HepG2 (cell line): ENCODE results near the gene GDAP2. TPM values are rescaled to one million over a fixed set of nuclear protein-coding genes. Genes with fewer than 3 reads are reported as not detected.

Experiments used
- ATAC-seq: fragments of 200-7000 bp; cut with Tn5 transposase; 3 replicates; pipeline ENCODE4 v1.9.1; 2020; ENCODE audit warnings: mild to moderate bottlenecking, moderate library complexity
- BruUV-seq: library from RNA; stranded (reverse); fragments of 400-500 nt; replicated peaks from 2 replicates; lab custom pipeline; 2021; lab: Mats Ljungman, UMichigan
- CTCF ChIA-PET: fragments of 300-600 bp; formaldehyde crosslinking; extraction: SDS; loops from one replicate; lab custom pipeline; 2021; ENCODE audit warnings: low total read pairs, inconsistent platforms, low intra/inter-chr PET ratio; lab: Yijun Ruan, JAX
- POLR2A ChIA-PET: fragments of 350-600 bp; sonication (Branson Sonifier 250); formaldehyde crosslinking; loops from one replicate; lab custom pipeline; 2020; ENCODE audit warnings: antibody characterized with exemption, inconsistent platforms; lab: Yijun Ruan, JAX
- DNase-seq: peaks from one replicate; pipeline ENCODE4 v3.0.0-alpha.2; 2015; ENCODE audit warnings: low spot score
- FAIRE-seq: peaks from 3 replicates; lab custom pipeline; 2011; peaks lifted over from hg19 to GRCh38; lab: Jason Lieb, UNC
- H2AFZ ChIP-seq: one replicate; pipeline ENCODE4 v1.6.1; 2011; ENCODE audit warnings: low read length, inconsistent platforms
- H3K27ac ChIP-seq: fragments of 300-600 bp; 3 replicates; pipeline ENCODE4 v1.8.0; 2011; ENCODE audit warnings: mixed run types, mild to moderate bottlenecking, mixed read lengths, low read length, inconsistent platforms; ENCODE audit not compliant: insufficient read depth; ENCODE audit errors: extremely low read length
- H3K27me3 ChIP-seq, 2 experiments: fragments of 200-600 bp in 1 of 2; 2 replicates in 1 of 2; 3 replicates in 1 of 2; pipeline versions ENCODE4 v1.6.0 to v1.8.0; 2011; ENCODE audit warnings: low read length in 2 of 2, mild to moderate bottlenecking in 2 of 2, moderate library complexity in 2 of 2, inconsistent platforms in 1 of 2; ENCODE audit not compliant: insufficient read depth in 2 of 2, control insufficient read depth in 1 of 2
- H3K36me3 ChIP-seq, 2 experiments: fragments of 200-600 bp in 1 of 2; replicated peaks in 1 of 2; 2 replicates in 1 of 2; 3 replicates in 1 of 2; pipeline versions ENCODE4 v1.5.1 to v1.8.0; 2011; ENCODE audit warnings: low read length in 2 of 2, inconsistent platforms in 1 of 2; ENCODE audit not compliant: insufficient read depth in 2 of 2, control insufficient read depth in 1 of 2
- H3K4me1 ChIP-seq: 2 replicates; pipeline ENCODE4 v1.5.1; 2012; ENCODE audit warnings: low read length, inconsistent platforms; ENCODE audit not compliant: insufficient read depth
- H3K4me2 ChIP-seq: 2 replicates; pipeline ENCODE4 v1.6.0; 2011; ENCODE audit warnings: low read depth, low read length, inconsistent platforms
- H3K4me3 ChIP-seq, 3 experiments: fragments of 200-600 bp in 1 of 3; sonication (generic), shearing (Covaris generic) in 1 of 3; replicated peaks in 1 of 3; 2 replicates each; pipeline ENCODE4 v1.5.1; 2011 to 2016; ENCODE audit warnings: low read length in 3 of 3, inconsistent platforms in 2 of 3, low read depth in 2 of 3, mild to moderate bottlenecking in 2 of 3, control low read depth in 1 of 3, mixed read lengths in 1 of 3; ENCODE audit not compliant: insufficient read depth in 1 of 3
- H3K79me2 ChIP-seq: one replicate; pipeline ENCODE4 v1.6.1; 2011; ENCODE audit warnings: low read length, inconsistent platforms; ENCODE audit not compliant: insufficient read depth
- H3K9ac ChIP-seq: 2 replicates; pipeline ENCODE4 v1.6.0; 2011; ENCODE audit warnings: mild to moderate bottlenecking, low read depth, low read length, inconsistent platforms; ENCODE audit not compliant: insufficient read depth
- H3K9me3 ChIP-seq: 2 replicates; pipeline ENCODE4 v1.5.1; 2012; ENCODE audit warnings: mild to moderate bottlenecking, low read length
- H4K20me1 ChIP-seq: 2 replicates; pipeline ENCODE4 v1.6.0; 2011; ENCODE audit warnings: inconsistent platforms, mild to moderate bottlenecking, low read length, moderate library complexity; ENCODE audit not compliant: insufficient read depth
- ATM ChIP-seq: fragments of 450-650 bp; IDR thresholded peaks from 2 replicates; pipeline ENCODE4 v1.7.1; 2017; ENCODE audit warnings: mild to moderate bottlenecking, borderline replicate concordance
- CTCF ChIP-seq: sonication (generic); formaldehyde crosslinking; IDR thresholded peaks from 2 replicates; pipeline ENCODE4 v1.5.0; 2020; ENCODE audit warnings: mild to moderate bottlenecking, missing genetic modification reagents, moderate library complexity
- MTA3 ChIP-seq: sonication (generic); formaldehyde crosslinking; IDR thresholded peaks from 2 replicates; pipeline ENCODE4 v1.4.0; 2020; ENCODE audit warnings: missing genetic modification reagents
- PTBP1 ChIP-seq: fragments of 200-400 bp; formaldehyde crosslinking; IDR thresholded peaks from 2 replicates; pipeline ENCODE4 v1.6.1; 2018; ENCODE audit warnings: low read length, low read depth; ENCODE audit not compliant: poor library complexity, severe bottlenecking
- RAD21 ChIP-seq: fragments of 450-650 bp; formaldehyde crosslinking; IDR thresholded peaks from 2 replicates; pipeline ENCODE4 v1.5.0; 2020; ENCODE audit warnings: mild to moderate bottlenecking
- SP5 ChIP-seq: IDR thresholded peaks from 2 replicates; pipeline ENCODE4 v1.6.1; 2016; ENCODE audit warnings: low read depth, borderline replicate concordance
- TEAD3 ChIP-seq: optimal IDR thresholded peaks from 2 replicates; pipeline ENCODE3; 2016; ENCODE audit warnings: borderline replicate concordance
- UBTF ChIP-seq: sonication (generic); formaldehyde crosslinking; IDR thresholded peaks from 2 replicates; pipeline ENCODE4 v1.4.0; 2020; ENCODE audit warnings: mild to moderate bottlenecking, missing genetic modification reagents
- ZBTB21 ChIP-seq: sonication (generic); formaldehyde crosslinking; IDR thresholded peaks from 2 replicates; pipeline ENCODE4 v1.4.0; 2020; ENCODE audit warnings: missing genetic modification reagents
- ZNF781 ChIP-seq: sonication (generic); formaldehyde crosslinking; IDR thresholded peaks from 2 replicates; pipeline ENCODE4 v1.5.1; 2020; ENCODE audit warnings: borderline replicate concordance, mild to moderate bottlenecking, missing genetic modification reagents; ENCODE audit errors: not compliant biosample characterization
- ZSCAN31 ChIP-seq: sonication (generic); formaldehyde crosslinking; IDR thresholded peaks from 2 replicates; pipeline ENCODE4 v1.5.0; 2020; ENCODE audit warnings: low read depth, mild to moderate bottlenecking, missing genetic modification reagents
- WGBS: methylation state at CpG from one replicate; pipeline ENCODE4 v1.1.6; 2017; ENCODE audit warnings: low lambda C conversion rate; 5-methylcytosine and 5-hydroxymethylcytosine counted together
- in situ Hi-C: cut with HindIII; loops from 2 replicates; pipeline ENCODE4 v1.10.0; 2017; ENCODE audit warnings: low pct_unique_long_range_greater_than_20kb; ENCODE audit not compliant: extremely low pct_ligation_motif_present
- intact Hi-C: fragments of 100-400 bp; cut with micrococcal nuclease; formaldehyde crosslinking; loops from one replicate; pipeline ENCODE4 v1.10.0; 2022; ENCODE audit not compliant: unreplicated experiment
- polyA plus RNA-seq, 8 experiments: library from polyadenylated mRNA; depleted of rRNA in 3 of 8; stranded (reverse) in 7 of 8; unstranded in 1 of 8; fragments of >200 nt; fragmentation: Illumina TruSeq in 4 of 8; extraction: Trizol in 4 of 8; gene quantifications; 2 replicates each; pipeline versions ENCODE4 v1.2.1 to v1.2.3, GENCODE V29; 2011 to 2016; ENCODE audit warnings: low read depth in 4 of 8, missing spikeins in 1 of 8, mixed read lengths in 1 of 8; ENCODE audit not compliant: insufficient read depth in 1 of 8
- total RNA-seq, 5 experiments: library from RNA; depleted of rRNA; stranded (reverse); fragments of >200 nt; fragmentation: Illumina TruSeq; extraction: Trizol; gene quantifications; 2 replicates each; pipeline ENCODE4 v1.2.3, GENCODE V29; 2016; ENCODE audit warnings: low read depth in 1 of 5
- TF ChIP-seq, protein P1 (sequence below): IDR thresholded peaks from 2 replicates; pipeline ENCODE4 v1.6.1; 2016; ENCODE audit warnings: mild to moderate bottlenecking, missing biosample characterization, missing genetic modification reagents

GDAP2 gene
- total and polyA plus RNA-seq, 2 of the 13 experiments (the other 11 are each of a cell fraction or from before 2014, with no cell fraction given): 11.4 to 23.2 TPM

DNA sequence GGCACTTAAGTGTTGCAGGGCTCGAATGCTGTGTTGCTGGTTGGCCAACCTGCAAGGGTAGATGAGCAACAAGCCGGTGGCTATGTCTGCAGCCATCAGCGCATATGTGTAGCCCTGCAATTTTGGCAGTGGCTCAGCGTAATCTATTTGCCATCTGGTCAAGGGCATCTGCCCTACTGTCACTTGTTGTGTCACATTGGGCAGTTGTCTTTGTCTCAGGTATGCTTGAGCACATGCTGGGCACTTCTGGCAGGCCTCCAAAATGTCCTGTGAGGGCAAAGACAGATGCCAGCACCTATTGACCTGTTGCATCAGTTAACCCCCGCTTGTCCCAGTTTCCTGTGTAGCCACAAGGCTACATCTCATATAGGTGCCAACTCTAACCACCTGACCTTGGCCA is 111.8 kb downstream of the GDAP2 start:
- H2AFZ ChIP-seq: no peak overlapping the region
- H3K36me3 ChIP-seq: no peaks in the 10 kb centered on the region
- in situ Hi-C loops: no loop called here
- H3K4me2 ChIP-seq: no peak overlapping the region
- WGBS: 17% methylated on average over 1 of the region's 5 CpGs
- H3K4me3 ChIP-seq: no peak overlapping the region
- H3K79me2 ChIP-seq: no peaks in the 10 kb centered on the region
- BruUV-seq: no TSS peak
- FAIRE-seq: no peak
- peaks cover 49% of the 10 kb centered on the region for H3K4me1 ChIP-seq
- no peaks in the 10 kb centered on the region for H3K27me3 ChIP-seq
- no peak overlapping the region for H3K27ac ChIP-seq
- ChIA-PET CTCF (interaction anchor here (1.7 kb wide), 1 partner anchor 78 kb away, joined by 8 read pairs; no protein-coding TSS in a partner anchor), POLR2A (no interaction called here)
- intact Hi-C loops: no loop called here
- TF ChIP-seq UBTF (CRISPR knock-in tag): no peak
- no peak for TF ChIP-seq PTBP1
- no peak for TF ChIP-seq ZSCAN31 (CRISPR knock-in tag)
- TF ChIP-seq, protein P1, sequence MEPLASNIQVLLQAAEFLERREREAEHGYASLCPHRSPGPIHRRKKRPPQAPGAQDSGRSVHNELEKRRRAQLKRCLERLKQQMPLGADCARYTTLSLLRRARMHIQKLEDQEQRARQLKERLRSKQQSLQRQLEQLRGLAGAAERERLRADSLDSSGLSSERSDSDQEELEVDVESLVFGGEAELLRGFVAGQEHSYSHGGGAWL (CRISPR knock-in tag): no peak
- no peaks in the 10 kb centered on the region for H4K20me1 ChIP-seq
- no peaks in the 10 kb centered on the region for H3K9me3 ChIP-seq
- no peak for ATAC-seq
- DNase-seq: no peak
- no peak overlapping the region for H3K9ac ChIP-seq

DNA sequence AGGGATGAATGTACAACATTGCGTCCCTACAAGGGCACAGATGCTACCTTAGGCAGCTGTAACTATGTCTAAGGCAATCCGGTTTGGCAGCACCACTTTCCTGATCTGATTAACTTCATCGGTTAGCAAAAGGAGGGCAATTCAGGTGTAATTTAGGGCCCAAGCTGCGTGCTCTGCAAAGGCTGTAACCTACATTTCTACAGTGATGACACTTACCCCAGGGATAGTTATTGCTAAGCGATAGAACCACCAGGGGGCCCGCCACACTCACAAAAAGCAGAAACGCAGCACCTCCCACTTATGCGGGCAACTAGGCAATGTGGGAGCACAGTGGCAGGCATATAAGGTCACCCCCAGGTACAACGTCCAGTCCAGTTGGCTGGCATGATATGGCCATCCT is 113.5 kb downstream of the GDAP2 start:
- 35% methylated on average over 8 of the region's 9 CpGs for WGBS
- Histone ChIP-seq H3K9me3 (no peaks in the 10 kb centered on the region), H3K79me2 (no peaks in the 10 kb centered on the region), H3K27ac (no peak overlapping the region), H3K9ac (no peak overlapping the region), H4K20me1 (no peaks in the 10 kb centered on the region), H3K4me3 (no peak overlapping the region; a peak in 1 of 6 replicates), H3K27me3 (no peaks in the 10 kb centered on the region), H2AFZ (peak overlapping the region; percentile 83), H3K4me1 (peaks cover 35% of the 10 kb centered on the region), H3K36me3 (no peaks in the 10 kb centered on the region), H3K4me2 (peak overlapping the region; percentile 64)
- FAIRE-seq (peak; percentile 44), ATAC-seq (peak; percentile 85), DNase-seq (peak; percentile 21)
- CTCF ChIA-PET: interaction anchor here (4.7 kb wide), 1 partner anchor 79 kb away, joined by 38 read pairs; no protein-coding TSS in a partner anchor
- intact Hi-C loops: loop anchor here (1.0 kb wide), 1 partner anchor 79 kb away; no protein-coding TSS in a partner anchor
- POLR2A ChIA-PET: no interaction called here
- in situ Hi-C loops: no loop called here
- BruUV-seq: no TSS peak
- TF ChIP-seq CTCF (CRISPR knock-in tag) (peak; percentile 77), TEAD3 (CRISPR knock-in tag) (no peak), ATM (no peak), ZBTB21 (CRISPR knock-in tag) (no peak), ZNF781 (CRISPR knock-in tag) (no peak), RAD21 (CRISPR knock-in tag) (peak; percentile 67), MTA3 (CRISPR knock-in tag) (no peak), SP5 (CRISPR knock-in tag) (no peak)
